CD4-positive, CD25-positive, alpha-beta regulatory T cell (primary cell): Measurements from ENCODE around the gene ISY1. TPM values are rescaled to one million over a fixed set of nuclear protein-coding genes. Genes with fewer than 3 reads are reported as not detected.
"Not testable (repeated sequence)": the region's sequence is repeated elsewhere in the genome, so short reads cannot be mapped to it uniquely, and the experiment has no call there.

Experiments used
- ATAC-seq, 2 donors: fragments of 150-1000 bp; cut with Tn5 transposase; one replicate each; pipeline ENCODE4 v1.10.0; 2021; ENCODE audit warnings: low read depth in 2 of 2, moderate number of reproducible peaks in 2 of 2, moderate library complexity in 1 of 2
- DNase-seq, 3 donors: peaks; one replicate each; pipeline versions ENCODE4 v3.0.0 to v3.0.0-alpha.2; 2012 to 2022; ENCODE audit warnings: mixed read lengths in 1 of 3
- H3K27ac ChIP-seq: one replicate; pipeline ENCODE4 v1.7.0; 2013; ENCODE audit warnings: mild to moderate bottlenecking, low read length; ENCODE audit not compliant: insufficient read depth, poor library complexity, severe bottlenecking
- H3K27me3 ChIP-seq: one replicate; pipeline ENCODE4 v1.7.0; 2013; ENCODE audit warnings: low read length; ENCODE audit not compliant: control insufficient read depth, insufficient read depth
- H3K36me3 ChIP-seq: one replicate; pipeline ENCODE4 v1.7.0; 2013; ENCODE audit warnings: mild to moderate bottlenecking, low read length, moderate library complexity; ENCODE audit not compliant: control insufficient read depth, insufficient read depth
- H3K4me1 ChIP-seq: 2 replicates; pipeline ENCODE4 v1.7.0; 2013; ENCODE audit warnings: mild to moderate bottlenecking, low read length; ENCODE audit not compliant: insufficient read depth, control insufficient read depth, poor library complexity, severe bottlenecking
- H3K4me3 ChIP-seq: one replicate; pipeline ENCODE4 v1.7.0; 2013; ENCODE audit warnings: low read depth, mild to moderate bottlenecking, low read length, moderate library complexity
- H3K9me3 ChIP-seq, 2 experiments: 1 replicate in 1 of 2; 2 replicates in 1 of 2; pipeline ENCODE4 v1.7.0; 2013; ENCODE audit warnings: low read length in 2 of 2, mild to moderate bottlenecking in 1 of 2, moderate library complexity in 1 of 2; ENCODE audit not compliant: control insufficient read depth in 2 of 2
- H3K27ac Mint-ChIP-seq, 3 donors: one replicate each; pipeline ENCODE4 v1.8.0; 2020 to 2022; ENCODE audit warnings: mild to moderate bottlenecking in 3 of 3, mixed read lengths in 3 of 3, moderate library complexity in 2 of 3
- H3K27me3 Mint-ChIP-seq: one replicate; pipeline ENCODE4 v1.8.0; 2022; ENCODE audit warnings: mild to moderate bottlenecking, mixed read lengths
- H3K36me3 Mint-ChIP-seq: one replicate; pipeline ENCODE4 v1.8.0; 2020; ENCODE audit warnings: mixed read lengths
- H3K4me1 Mint-ChIP-seq, 4 donors: one replicate each; pipeline ENCODE4 v1.8.0; 2020 to 2022; ENCODE audit warnings: mixed read lengths in 4 of 4, mild to moderate bottlenecking in 1 of 4
- H3K4me3 Mint-ChIP-seq, 4 donors: one replicate each; pipeline ENCODE4 v1.8.0; 2020 to 2022; ENCODE audit warnings: mild to moderate bottlenecking in 4 of 4, mixed read lengths in 4 of 4, moderate library complexity in 3 of 4
- H3K9me3 Mint-ChIP-seq, 7 donors: one replicate each; pipeline ENCODE4 v1.8.0; 2020 to 2022; ENCODE audit warnings: mixed read lengths in 7 of 7, mild to moderate bottlenecking in 3 of 7, moderate library complexity in 2 of 7
- polyA plus RNA-seq, 4 donors: library from polyadenylated mRNA; unstranded; fragments of 300-500 nt; fragmentation: Illumina TruSeq; gene quantifications; one replicate each; pipeline ENCODE4 v1.2.3, GENCODE V29; 2021
- total RNA-seq: library from RNA; stranded (reverse); gene quantifications from one replicate; pipeline ENCODE4 v1.2.3, GENCODE V29; 2022

The ISY1 gene
- total and polyA plus RNA-seq, 5 donors from 2014 or later, result 45.8 to 109 (median 87.7) TPM

DNA sequence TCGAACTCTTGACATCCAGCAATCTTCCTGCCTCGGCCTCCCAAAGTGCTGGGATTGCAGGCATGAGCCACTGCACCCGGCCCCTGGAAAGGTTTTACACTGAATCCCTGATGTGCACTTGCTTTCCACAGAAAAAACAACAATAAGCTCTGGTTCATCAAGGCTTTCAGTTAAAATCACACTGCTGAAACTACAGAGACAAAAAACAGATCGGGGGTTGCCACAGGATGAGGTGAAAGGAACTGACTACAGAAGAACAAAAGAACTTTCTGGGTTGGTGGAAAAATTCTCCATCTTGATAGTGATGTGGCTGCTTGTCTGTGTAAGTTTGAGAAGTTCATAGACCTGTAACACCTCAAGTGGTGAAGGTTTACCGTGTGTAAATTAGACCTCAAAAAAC, 42.1 kb downstream of the ISY1 start:
- ATAC-seq, result peak; percentile 24 to 38
- Mint-ChIP-seq H3K4me3 (peak overlapping the region; percentile 93 to 98 (median 96)), H3K36me3 (peaks cover 37% of the 10 kb centered on the region), H3K27ac (peak overlapping the region; percentile 95 to 99 (median 97)), H3K4me1 (peaks cover 23 to 71% (median 51%) of the 10 kb centered on the region in 4 donors), H3K27me3 (no peaks in the 10 kb centered on the region), H3K9me3 (peaks cover 0 to 1% (median 0%) of the 10 kb centered on the region in 7 donors)
- peak overlapping the region; percentile 90 for H3K27ac ChIP-seq
- peak overlapping the region; percentile 98 for H3K4me3 ChIP-seq
- peaks cover 80% of the 10 kb centered on the region for H3K4me1 ChIP-seq
- H3K9me3 ChIP-seq, result no peaks in the 10 kb centered on the region
- H3K36me3 ChIP-seq, result peaks cover 12% of the 10 kb centered on the region
- H3K27me3 ChIP-seq, result no peaks in the 10 kb centered on the region
- DNase-seq, result peak; percentile 44 to 87 (median 83)

DNA sequence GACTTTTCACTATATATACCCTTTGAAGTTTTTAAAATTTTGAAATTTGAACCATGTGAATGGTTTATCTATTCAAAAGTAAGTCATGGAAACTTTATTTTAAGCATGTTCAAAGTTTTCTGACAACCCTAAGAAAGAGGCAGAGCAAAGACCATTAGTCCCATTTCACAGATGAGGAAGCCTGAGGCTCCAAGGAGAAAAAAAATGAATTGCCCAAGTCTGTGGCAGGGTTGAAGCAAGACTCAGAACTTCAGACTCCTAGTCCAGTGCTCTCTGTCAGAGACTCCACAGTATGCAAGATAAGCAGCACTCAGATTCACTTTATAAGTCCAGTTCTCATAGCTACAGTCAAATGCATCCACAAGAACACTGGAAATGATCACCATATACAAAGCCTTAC, 43.7 kb downstream of the ISY1 start:
- peak overlapping the region; percentile 95 to 99 (median 97) for H3K27ac Mint-ChIP-seq
- peaks cover 19% of the 10 kb centered on the region for H3K36me3 ChIP-seq

DNA sequence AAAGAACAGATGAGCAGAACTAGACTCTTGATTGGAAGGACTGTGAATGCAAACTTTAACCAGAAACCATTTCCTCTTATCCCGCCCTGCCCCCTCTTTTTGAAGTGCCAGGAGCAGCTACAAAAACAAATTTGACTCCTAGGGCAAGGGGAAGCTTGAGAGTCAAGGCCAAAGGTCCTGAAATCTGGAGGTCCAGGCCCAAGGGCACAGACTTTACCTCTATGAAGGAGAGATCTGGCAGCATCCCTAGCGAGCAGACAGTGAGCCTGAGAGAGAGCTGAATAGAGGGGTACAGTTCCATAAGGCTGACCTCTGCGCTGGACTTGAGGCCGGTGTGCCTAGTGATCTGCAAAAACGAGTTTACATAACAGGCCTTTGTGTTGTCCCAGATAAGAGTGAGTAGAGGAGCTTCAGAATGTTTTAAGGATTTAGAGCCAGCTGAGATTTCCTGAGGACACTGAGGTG, 44.3 kb downstream of the ISY1 start:
- Histone ChIP-seq H3K27me3 (no peaks in the 10 kb centered on the region), H3K9me3 (no peaks in the 10 kb centered on the region), H3K36me3 (peaks cover 19% of the 10 kb centered on the region), H3K27ac (peak overlapping the region; percentile 90), H3K4me3 (peak overlapping the region; percentile 98), H3K4me1 (peaks cover 72% of the 10 kb centered on the region)
- peak overlapping the region; percentile 95 to 99 (median 97) for H3K27ac Mint-ChIP-seq
- H3K36me3 Mint-ChIP-seq, result peaks cover 37% of the 10 kb centered on the region
- DNase-seq (peak in 2 of 3 donors; percentile 28 to 64), ATAC-seq (no peak)
- peaks cover 23 to 73% (median 51%) of the 10 kb centered on the region in 4 donors for H3K4me1 Mint-ChIP-seq
- peaks cover 0 to 1% (median 0%) of the 10 kb centered on the region in 7 donors for H3K9me3 Mint-ChIP-seq
- peak overlapping the region; percentile 90 to 98 (median 94) for H3K4me3 Mint-ChIP-seq
- H3K27me3 Mint-ChIP-seq, result no peaks in the 10 kb centered on the region

More for the DNA sequence above, 43.7 kb downstream of the ISY1 start:
- H3K36me3 Mint-ChIP-seq, result peaks cover 37% of the 10 kb centered on the region
- DNase-seq, result no peak
- peak overlapping the region; percentile 78 to 98 (median 94) for H3K4me3 Mint-ChIP-seq
- peaks cover 73% of the 10 kb centered on the region for H3K4me1 ChIP-seq
- no peaks in the 10 kb centered on the region for H3K27me3 ChIP-seq
- peak overlapping the region; percentile 98 for H3K4me3 ChIP-seq
- peak overlapping the region; percentile 90 for H3K27ac ChIP-seq
- no peaks in the 10 kb centered on the region for H3K27me3 Mint-ChIP-seq
- no peaks in the 10 kb centered on the region for H3K9me3 ChIP-seq
- H3K4me1 Mint-ChIP-seq, result peaks cover 23 to 71% (median 48%) of the 10 kb centered on the region in 4 donors
- peaks cover 0 to 1% (median 0%) of the 10 kb centered on the region in 7 donors for H3K9me3 Mint-ChIP-seq
- no peak for ATAC-seq

DNA sequence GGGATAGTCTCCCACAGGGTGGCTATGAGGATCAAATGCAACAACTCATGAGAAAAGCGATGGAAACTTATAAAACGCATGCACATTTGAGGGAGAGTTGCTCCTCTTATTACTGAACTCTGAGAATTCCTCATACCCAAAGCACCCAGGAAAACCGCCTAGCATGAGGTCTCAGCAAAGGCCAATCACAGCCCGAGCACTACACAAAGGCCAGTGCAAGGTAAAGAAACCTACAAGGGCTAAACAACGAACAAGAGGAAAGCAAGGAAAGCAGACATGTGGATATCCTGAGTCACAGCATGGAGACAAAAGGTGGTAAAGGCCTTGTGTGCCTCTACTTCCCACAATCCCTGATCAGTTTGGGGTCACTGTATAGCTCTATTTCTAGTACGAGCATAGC, 46.4 kb downstream of the ISY1 start:
- DNase-seq, result no peak
- H3K27ac ChIP-seq, result no peak overlapping the region
- H3K27me3 ChIP-seq, result no peaks in the 10 kb centered on the region
- peaks cover 27% of the 10 kb centered on the region for H3K36me3 ChIP-seq
- peaks cover 23 to 88% (median 62%) of the 10 kb centered on the region in 4 donors for H3K4me1 Mint-ChIP-seq
- no peak for ATAC-seq
- peaks cover 45% of the 10 kb centered on the region for H3K36me3 Mint-ChIP-seq
- H3K9me3 ChIP-seq, result no peaks in the 10 kb centered on the region
- H3K4me3 ChIP-seq, result no peak overlapping the region
- peaks cover 62% of the 10 kb centered on the region for H3K4me1 ChIP-seq
- peak overlapping the region; percentile 86 to 90 (median 90) for H3K27ac Mint-ChIP-seq
- peak overlapping the region; percentile 2 to 70 (median 58) for H3K4me3 Mint-ChIP-seq
- H3K9me3 Mint-ChIP-seq, result no peaks in the 10 kb centered on the region
- H3K27me3 Mint-ChIP-seq, result no peaks in the 10 kb centered on the region

DNA sequence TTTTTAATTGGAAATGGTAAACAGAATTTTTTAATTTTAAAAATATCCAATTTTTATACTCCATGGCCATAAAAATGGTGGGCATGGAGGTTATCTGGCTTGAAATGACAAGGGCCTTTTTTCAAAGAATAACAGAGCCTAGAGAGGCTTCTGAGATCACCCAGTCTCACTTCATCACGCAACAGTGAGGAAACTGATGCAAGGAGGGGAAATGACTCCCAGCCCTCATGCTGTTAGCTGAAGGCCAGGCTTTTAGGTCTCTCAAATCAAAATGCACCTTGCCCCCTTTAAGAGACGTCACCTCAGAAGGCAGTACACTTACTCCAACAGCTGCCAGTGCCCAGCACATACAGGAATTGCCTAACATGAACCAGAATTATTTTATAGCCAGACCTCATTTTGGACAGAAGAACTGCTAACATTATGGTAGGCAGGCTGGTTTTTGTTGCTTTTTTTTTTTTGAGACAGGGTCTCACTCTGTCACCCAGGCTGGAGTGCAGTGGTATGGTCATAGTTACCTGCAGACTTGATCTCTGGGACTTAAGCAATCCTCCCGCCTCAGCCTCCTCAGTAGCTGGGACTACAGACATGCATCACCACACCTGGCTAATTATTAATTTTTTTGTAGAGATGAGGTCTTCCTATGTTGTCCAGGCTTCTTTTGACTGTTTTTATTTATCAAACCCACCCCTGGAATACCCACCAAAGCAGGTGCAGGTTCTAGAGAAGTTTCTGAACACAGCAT, 48.4 kb downstream of the ISY1 start:
- Histone ChIP-seq H3K9me3 (no peaks in the 10 kb centered on the region), H3K4me1 (peaks cover 50% of the 10 kb centered on the region), H3K4me3 (no peak overlapping the region), H3K27ac (peak overlapping the region; percentile 14), H3K36me3 (peaks cover 35% of the 10 kb centered on the region), H3K27me3 (no peaks in the 10 kb centered on the region)
- H3K36me3 Mint-ChIP-seq, result peaks cover 32% of the 10 kb centered on the region
- H3K4me3 Mint-ChIP-seq, result peak overlapping the region in 3 of 4 donors; percentile 32 to 62 (median 39)
- no peaks in the 10 kb centered on the region for H3K27me3 Mint-ChIP-seq
- DNase-seq (peak in 1 of 3 donors; percentile 47), ATAC-seq (peak in 1 of 2 donors; percentile 33)
- peaks cover 16 to 87% (median 58%) of the 10 kb centered on the region in 4 donors for H3K4me1 Mint-ChIP-seq
- no peaks in the 10 kb centered on the region for H3K9me3 Mint-ChIP-seq
- peak overlapping the region; percentile 56 to 81 (median 81) for H3K27ac Mint-ChIP-seq

DNA sequence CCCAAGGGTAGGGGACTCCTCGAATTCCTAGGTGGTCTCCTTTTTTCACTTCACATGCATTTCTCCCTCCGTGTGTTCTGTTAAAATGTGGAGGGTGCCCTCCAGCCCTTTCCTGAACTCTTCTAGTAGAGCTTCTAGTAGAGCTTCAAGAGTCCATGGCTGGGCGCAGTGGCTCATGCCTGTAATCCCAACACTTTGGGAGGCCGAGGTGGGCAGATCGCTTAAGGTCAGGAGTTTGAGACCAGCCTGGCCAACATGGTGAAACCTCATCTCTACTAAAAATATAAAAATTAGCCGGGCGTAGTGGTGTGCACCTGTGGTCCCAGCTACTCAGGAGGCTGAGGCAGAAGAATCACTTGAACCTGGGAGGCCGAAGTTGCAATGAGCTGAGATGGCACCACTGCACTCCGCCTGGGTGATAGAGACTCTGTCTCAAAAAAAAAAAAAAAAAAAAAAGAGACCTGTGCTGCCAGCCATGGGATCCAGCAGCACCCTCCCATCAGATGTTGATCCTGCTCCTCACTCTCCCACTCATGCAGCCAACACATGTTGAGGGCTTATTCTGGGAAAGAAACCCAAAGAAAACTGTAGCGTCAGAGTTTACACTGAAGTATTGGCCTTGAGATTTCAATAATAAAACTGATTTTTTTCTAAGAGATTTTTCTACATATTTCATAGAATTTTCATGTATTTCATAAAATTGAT, 49.6 kb downstream of the ISY1 start:
- H3K4me3 ChIP-seq, H3K27me3 ChIP-seq, H3K27ac ChIP-seq, H3K9me3 Mint-ChIP-seq, ATAC-seq, H3K9me3 ChIP-seq, DNase-seq, H3K27me3 Mint-ChIP-seq: not testable (repeated sequence)
- Mint-ChIP-seq H3K27ac (peak overlapping the region; percentile 46 to 81 (median 76)), H3K36me3 (peaks cover 22% of the 10 kb centered on the region), H3K4me3 (peak overlapping the region in 1 of 4 donors; percentile 60), H3K4me1 (peaks cover 6 to 87% (median 46%) of the 10 kb centered on the region in 4 donors)
- H3K4me1 ChIP-seq, result peaks cover 50% of the 10 kb centered on the region
- H3K36me3 ChIP-seq, result peaks cover 47% of the 10 kb centered on the region

DNA sequence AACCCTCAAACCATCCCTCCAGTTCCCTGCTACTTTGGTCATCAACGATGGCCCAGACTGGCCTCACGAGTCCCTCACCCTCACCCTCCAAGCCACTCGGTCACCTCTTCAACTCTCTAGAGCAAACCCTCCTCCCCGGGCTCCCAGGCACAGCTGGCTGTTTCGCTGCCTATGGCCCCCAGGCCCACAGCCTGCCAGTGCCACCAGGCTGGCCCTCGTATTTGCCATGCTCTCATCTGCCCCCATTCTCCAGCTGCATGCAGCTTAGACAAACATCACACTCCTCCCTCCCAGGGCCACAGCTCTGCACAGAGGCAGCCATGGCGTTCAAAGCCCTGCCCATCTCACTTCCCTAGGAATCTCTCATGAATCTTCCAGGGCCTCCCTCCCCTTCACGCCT, 53.1 kb downstream of the ISY1 start:
- Histone ChIP-seq H3K4me3 (no peak overlapping the region), H3K27ac (no peak overlapping the region), H3K36me3 (peaks cover 46% of the 10 kb centered on the region), H3K9me3 (no peaks in the 10 kb centered on the region), H3K4me1 (peaks cover 49% of the 10 kb centered on the region), H3K27me3 (no peaks in the 10 kb centered on the region)
- H3K27me3 Mint-ChIP-seq, result no peaks in the 10 kb centered on the region
- H3K4me1 Mint-ChIP-seq, result peaks cover 7 to 91% (median 47%) of the 10 kb centered on the region in 4 donors
- no peaks in the 10 kb centered on the region for H3K9me3 Mint-ChIP-seq
- H3K36me3 Mint-ChIP-seq, result peaks cover 12% of the 10 kb centered on the region
- H3K4me3 Mint-ChIP-seq, result peak overlapping the region in 3 of 4 donors; percentile 29 to 43 (median 32)
- no peak for DNase-seq
- H3K27ac Mint-ChIP-seq, result peak overlapping the region in 2 of 3 donors; percentile 69 to 74
- no peak for ATAC-seq
